ENCODE data around the gene SPDYE3.
"Not testable (repeated sequence)": the region's sequence is repeated elsewhere in the genome, so short reads cannot be mapped to it uniquely, and the experiment has no call there.

The SPDYE3 gene

GRCh38 chr7:100348805-100349204, 41.3 kb downstream of the SPDYE3 start:
- in situ Hi-C loops (cut with HindIII; ENCODE audit: low sequenced_read_pairs), result loop anchor here (5.0 kb wide), 1 partner anchor 63 kb away; no protein-coding TSS in a partner anchor

- in situ Hi-C loops (cut with HindIII; ENCODE audit: low sequenced_read_pairs), result loop anchor here (5.0 kb wide), 1 partner anchor 63 kb away; no protein-coding TSS in a partner anchor
These were observed 42.3 kb downstream of the SPDYE3 start for GRCh38 chr7:100349757-100350156.

GRCh38 chr7:100351657-100352058, 44.2 kb downstream of the SPDYE3 start:
- in situ Hi-C loops (cut with HindIII; ENCODE audit: low sequenced_read_pairs), result no loop called here

- in situ Hi-C loops (cut with HindIII; ENCODE audit: low sequenced_read_pairs), result not testable (repeated sequence)
These were observed 44.8 kb downstream of the SPDYE3 start for GRCh38 chr7:100352230-100352781.

GRCh38 chr7:100352984-100353684, 45.6 kb downstream of the SPDYE3 start:
- in situ Hi-C loops (cut with HindIII; ENCODE audit: low sequenced_read_pairs), result no loop called here

GRCh38 chr7:100353685-100354330, 46.3 kb downstream of the SPDYE3 start:
- in situ Hi-C loops (cut with HindIII; ENCODE audit: low sequenced_read_pairs), result no loop called here

- in situ Hi-C loops (cut with HindIII; ENCODE audit: low sequenced_read_pairs), result no loop called here
These were observed 49.0 kb downstream of the SPDYE3 start for GRCh38 chr7:100356416-100357068.

- in situ Hi-C loops (cut with HindIII; ENCODE audit: low sequenced_read_pairs), result no loop called here
These were observed 49.6 kb downstream of the SPDYE3 start for GRCh38 chr7:100357131-100357561.

- in situ Hi-C loops (cut with HindIII; ENCODE audit: low sequenced_read_pairs), result no loop called here
These were observed 50.7 kb downstream of the SPDYE3 start, which contains the start of gene PILRB for GRCh38 chr7:100358027-100358856. TSS of gene PILRB (plus strand) at chr7:100358117. CDS start at chr7:100358303, 186 bp downstream.

- in situ Hi-C loops (cut with HindIII; ENCODE audit: low sequenced_read_pairs), result no loop called here
These were observed 51.3 kb downstream of the SPDYE3 start for GRCh38 chr7:100358857-100359212.

GRCh38 chr7:100360135-100360854, 52.8 kb downstream of the SPDYE3 start:
- in situ Hi-C loops (cut with HindIII; ENCODE audit: low sequenced_read_pairs), result no loop called here

GRCh38 chr7:100363098-100363497, 55.6 kb downstream of the SPDYE3 start:
- in situ Hi-C loops (cut with HindIII; ENCODE audit: low sequenced_read_pairs), result no loop called here

GRCh38 chr7:100363797-100364196, 56.3 kb downstream of the SPDYE3 start:
- in situ Hi-C loops (cut with HindIII; ENCODE audit: low sequenced_read_pairs), result not testable (repeated sequence)

GRCh38 chr7:100364480-100364879, 57.0 kb downstream of the SPDYE3 start:
- in situ Hi-C loops (cut with HindIII; ENCODE audit: low sequenced_read_pairs), result no loop called here

- in situ Hi-C loops (cut with HindIII; ENCODE audit: low sequenced_read_pairs), result not testable (repeated sequence)
These were observed 58.5 kb downstream of the SPDYE3 start for GRCh38 chr7:100365998-100366367.

- in situ Hi-C loops (cut with HindIII; ENCODE audit: low sequenced_read_pairs), result no loop called here
These were observed 59.1 kb downstream of the SPDYE3 start for GRCh38 chr7:100366411-100367250.

- in situ Hi-C loops (cut with HindIII; ENCODE audit: low sequenced_read_pairs), result no loop called here
These were observed 59.7 kb downstream of the SPDYE3 start for GRCh38 chr7:100367251-100367620.

- in situ Hi-C loops (cut with HindIII; ENCODE audit: low sequenced_read_pairs), result no loop called here
These were observed 60.4 kb downstream of the SPDYE3 start for GRCh38 chr7:100367676-100368613.
